IMR-90 (cell line): ENCODE measurements around the gene JSRP1.

Experiments used
- BHLHE40 ChIP-seq: fragments of 150-350 bp; IDR thresholded peaks from 2 replicates; pipeline ENCODE4 v1.6.1; 2016; ENCODE audit warnings: mild to moderate bottlenecking, low read depth, low read length
- CEBPB ChIP-seq: IDR thresholded peaks from 2 replicates; pipeline ENCODE4 v1.6.1; 2012; ENCODE audit warnings: low read depth, low read length, improper control_type of control experiment
- CHD1 ChIP-seq: IDR thresholded peaks from 2 replicates; pipeline ENCODE4 v1.6.1; 2012; ENCODE audit warnings: low read depth, low read length, improper control_type of control experiment
- CTCF ChIP-seq: conservative IDR thresholded peaks from 2 replicates; pipeline ENCODE4 v1.5.1; 2012; ENCODE audit warnings: mild to moderate bottlenecking, low read depth, low read length, improper control_type of control experiment
- ELK1 ChIP-seq: fragments of 150-350 bp; IDR thresholded peaks from 2 replicates; pipeline ENCODE4 v1.6.1; 2016; ENCODE audit warnings: low read depth, mild to moderate bottlenecking, low read length, moderate library complexity, borderline replicate concordance
- FOS ChIP-seq: fragments of 150-350 bp; IDR thresholded peaks from 2 replicates; pipeline ENCODE4 v1.6.1; 2016; ENCODE audit warnings: low read depth, low read length
- MAZ ChIP-seq: IDR thresholded peaks from 2 replicates; pipeline ENCODE4 v1.6.1; 2012; ENCODE audit warnings: low read depth, mild to moderate bottlenecking, low read length, improper control_type of control experiment, moderate library complexity, borderline replicate concordance
- MXI1 ChIP-seq: IDR thresholded peaks from 2 replicates; pipeline ENCODE4 v1.6.1; 2012; ENCODE audit warnings: low read depth, mild to moderate bottlenecking, low read length, moderate library complexity, borderline replicate concordance
- POLR2A ChIP-seq: IDR thresholded peaks from 2 replicates; pipeline ENCODE4 v1.6.1; 2012; ENCODE audit warnings: mild to moderate bottlenecking, low read depth, low read length
- RAD21 ChIP-seq: IDR thresholded peaks from 2 replicates; pipeline ENCODE4 v1.6.1; 2012; ENCODE audit warnings: low read length, improper control_type of control experiment

- TF ChIP-seq CTCF (no peak), MXI1 (no peak), POLR2A (no peak), FOS (no peak), CEBPB (peak; percentile 20; the same call in 1 of the 2 replicates), ELK1 (no peak), BHLHE40 (no peak), MAZ (no peak), RAD21 (no peak), CHD1 (no peak)
Observed at GRCh38 chr19:2274185-2274711, 18.0 kb upstream of the JSRP1 start.
